HG02678 (cell line): Measurements from ENCODE around the gene FBXO21.
"Not testable (repeated sequence)": the region's sequence is repeated elsewhere in the genome, so short reads cannot be mapped to it uniquely, and the experiment has no call there.

ENCODE experiments used
- ATAC-seq: cut with Tn5 transposase; IDR thresholded peaks from one replicate; pipeline ENCODE4 v1.9.1; 2021; ENCODE audit warnings: mild to moderate bottlenecking, moderate library complexity; ENCODE audit not compliant: unreplicated experiment

FBXO21 gene, protein sequence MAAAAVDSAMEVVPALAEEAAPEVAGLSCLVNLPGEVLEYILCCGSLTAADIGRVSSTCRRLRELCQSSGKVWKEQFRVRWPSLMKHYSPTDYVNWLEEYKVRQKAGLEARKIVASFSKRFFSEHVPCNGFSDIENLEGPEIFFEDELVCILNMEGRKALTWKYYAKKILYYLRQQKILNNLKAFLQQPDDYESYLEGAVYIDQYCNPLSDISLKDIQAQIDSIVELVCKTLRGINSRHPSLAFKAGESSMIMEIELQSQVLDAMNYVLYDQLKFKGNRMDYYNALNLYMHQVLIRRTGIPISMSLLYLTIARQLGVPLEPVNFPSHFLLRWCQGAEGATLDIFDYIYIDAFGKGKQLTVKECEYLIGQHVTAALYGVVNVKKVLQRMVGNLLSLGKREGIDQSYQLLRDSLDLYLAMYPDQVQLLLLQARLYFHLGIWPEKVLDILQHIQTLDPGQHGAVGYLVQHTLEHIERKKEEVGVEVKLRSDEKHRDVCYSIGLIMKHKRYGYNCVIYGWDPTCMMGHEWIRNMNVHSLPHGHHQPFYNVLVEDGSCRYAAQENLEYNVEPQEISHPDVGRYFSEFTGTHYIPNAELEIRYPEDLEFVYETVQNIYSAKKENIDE

DNA sequence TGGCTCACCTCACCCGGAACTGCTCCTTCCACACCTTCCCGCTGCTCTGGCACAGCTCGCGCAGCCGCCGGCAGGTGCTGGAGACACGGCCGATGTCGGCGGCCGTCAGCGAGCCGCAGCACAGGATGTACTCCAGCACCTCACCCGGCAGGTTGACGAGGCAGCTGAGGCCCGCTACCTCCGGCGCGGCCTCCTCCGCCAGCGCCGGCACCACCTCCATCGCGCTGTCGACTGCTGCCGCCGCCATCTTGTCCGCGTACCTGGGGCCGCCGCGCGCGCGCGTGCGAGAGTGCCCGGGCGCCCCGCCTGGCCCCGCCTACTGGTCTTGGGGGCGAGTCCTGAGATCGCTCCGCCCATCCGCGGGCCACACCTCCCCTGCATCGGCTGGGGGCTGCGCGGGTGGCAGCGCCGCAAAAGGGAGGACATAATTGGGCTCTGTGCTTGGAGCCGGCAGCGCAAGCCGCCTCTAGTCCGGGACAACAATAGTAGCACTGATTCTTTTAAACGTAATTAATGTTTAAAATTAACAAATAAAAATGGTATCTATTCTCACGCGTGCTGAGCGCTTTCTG lies at the start of gene FBXO21:
TSS of gene FBXO21 (minus strand) at position 261 of the 572 bp plus-strand sequence. CDS start at position 247, 14 bp downstream.
- peak; percentile 93 for ATAC-seq

GRCh38 chr12:117236456-117237001 lies 46.3 kb upstream of the FBXO21 start:
- ATAC-seq = no peak

GRCh38 chr12:117235261-117235660 lies 45.0 kb upstream of the FBXO21 start:
- no peak for ATAC-seq

DNA sequence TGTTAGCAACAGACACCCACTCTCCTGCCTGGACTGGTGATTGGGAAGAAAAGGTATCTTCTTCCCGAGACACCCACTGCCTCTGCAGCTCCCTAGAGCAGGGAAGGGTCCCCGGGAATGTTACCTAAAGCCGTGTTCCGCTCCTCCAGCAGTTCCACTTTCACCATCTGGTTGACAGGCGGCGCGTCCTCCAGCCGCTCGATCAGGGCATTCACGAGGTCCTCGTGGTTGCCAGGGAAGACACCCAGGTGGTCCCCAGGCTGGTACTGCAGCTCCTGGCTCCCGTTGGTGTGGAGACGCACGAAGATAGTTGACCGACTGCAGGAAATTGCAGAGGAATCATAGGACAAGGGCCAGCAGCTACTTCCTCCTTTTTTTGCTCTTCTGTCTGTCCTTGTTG lies 44.2 kb upstream of the FBXO21 start:
- ATAC-seq = no peak

GRCh38 chr12:117231750-117232149 lies 41.5 kb upstream of the FBXO21 start:
- ATAC-seq = no peak

DNA sequence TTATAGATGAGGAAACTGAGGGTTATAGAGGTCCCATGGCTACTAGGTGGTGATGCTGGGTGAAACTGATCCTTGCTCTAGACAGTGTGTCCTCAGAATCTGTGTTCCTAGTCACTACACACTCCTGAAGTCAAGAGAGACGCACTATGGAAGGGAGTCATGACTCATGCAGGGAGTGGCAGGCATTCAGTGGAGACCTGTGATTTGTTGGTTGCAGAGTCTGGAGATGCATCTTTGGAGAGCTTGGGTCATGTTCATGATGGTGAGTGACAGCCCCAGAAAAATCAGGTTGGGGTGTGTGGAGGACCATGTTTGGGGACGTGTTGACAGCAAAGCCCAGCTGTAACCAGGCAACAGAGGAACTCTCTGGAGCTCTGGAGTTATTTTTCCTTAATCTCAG lies 38.0 kb upstream of the FBXO21 start:
- no peak for ATAC-seq

GRCh38 chr12:117227000-117227653 lies 36.9 kb upstream of the FBXO21 start:
- ATAC-seq = no peak

DNA sequence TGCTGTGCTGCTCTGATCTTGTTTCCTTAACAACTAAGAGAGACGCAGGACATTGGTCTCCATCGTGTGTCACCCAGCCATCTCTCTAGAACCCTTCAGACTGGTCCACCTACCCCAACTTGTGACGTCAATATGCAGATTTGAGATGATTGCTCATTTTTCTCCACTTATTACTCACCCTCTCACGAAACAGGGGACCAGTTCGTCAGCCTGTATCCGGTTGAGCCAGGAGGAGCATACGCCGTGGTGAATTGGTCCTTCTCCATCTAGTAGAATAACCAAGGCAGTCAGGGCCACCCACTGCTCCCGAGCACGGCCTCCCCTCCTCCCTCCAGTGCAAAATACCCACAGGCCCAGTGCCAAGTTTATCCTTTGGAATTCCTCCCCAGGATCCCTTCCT lies 36.2 kb upstream of the FBXO21 start:
- ATAC-seq = no peak

- no peak for ATAC-seq
These were observed 34.9 kb upstream of the FBXO21 start for GRCh38 chr12:117225179-117225578.

DNA sequence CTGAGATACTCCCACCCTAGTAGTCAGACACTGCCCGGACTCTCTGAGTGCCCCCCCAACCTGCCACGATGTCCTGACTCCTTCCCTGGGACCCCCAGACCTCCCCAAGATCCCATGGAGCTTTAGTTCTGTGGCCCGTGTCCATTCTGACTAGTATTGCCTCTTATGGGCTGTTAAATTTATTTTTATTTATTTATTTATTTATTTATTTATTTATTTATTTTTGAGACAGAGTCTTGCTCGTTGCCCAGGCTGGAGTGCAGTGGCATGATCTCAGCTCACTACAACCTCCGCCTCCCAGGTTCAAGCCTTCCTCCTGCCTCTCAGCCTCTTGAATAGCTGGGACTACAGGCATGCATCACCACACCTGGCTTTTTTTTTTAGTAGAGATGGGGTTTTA lies 30.7 kb upstream of the FBXO21 start:
- not testable (repeated sequence) for ATAC-seq

DNA sequence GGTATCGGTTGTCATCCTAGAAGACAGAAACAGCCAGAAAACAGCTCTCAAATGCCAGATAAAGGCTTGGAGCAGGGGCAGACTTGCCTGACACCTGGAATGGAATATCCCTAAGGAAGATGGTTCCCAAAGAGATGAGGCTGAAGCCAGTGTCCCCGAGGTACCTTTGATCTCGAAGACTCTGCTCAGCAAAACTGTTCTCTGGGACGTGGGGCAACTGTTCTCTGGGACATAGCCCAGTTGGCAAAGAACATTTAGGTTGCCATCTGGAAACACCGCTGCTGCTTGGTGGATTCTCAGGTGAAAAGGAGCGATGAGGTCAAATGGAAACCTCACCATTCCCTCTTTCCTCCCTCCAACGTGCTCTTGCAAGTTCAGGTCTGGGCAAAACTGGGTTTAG lies 27.9 kb upstream of the FBXO21 start:
- ATAC-seq = no peak

GRCh38 chr12:117216686-117217085 lies 26.4 kb upstream of the FBXO21 start:
- ATAC-seq = no peak

DNA sequence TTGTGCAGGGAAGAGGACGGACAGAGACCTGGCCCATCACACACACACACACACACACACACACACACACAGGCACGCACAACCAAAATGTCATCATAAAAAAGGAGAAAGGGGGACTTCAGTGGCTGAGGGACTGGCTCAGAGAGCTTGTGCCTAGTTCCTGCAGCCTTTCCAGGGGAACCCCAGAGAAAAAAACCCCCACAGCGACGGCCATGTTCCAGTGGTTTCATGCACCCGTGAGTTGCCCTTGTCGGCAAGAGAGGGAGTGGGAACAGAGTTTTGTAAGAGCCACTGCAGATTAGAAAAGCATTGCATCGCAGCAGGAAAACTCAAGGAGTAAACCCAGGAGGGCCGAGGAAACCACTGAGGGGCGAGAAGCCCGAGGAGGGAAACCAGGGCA lies 24.5 kb upstream of the FBXO21 start:
- no peak for ATAC-seq

- no peak for ATAC-seq
These were observed 23.1 kb upstream of the FBXO21 start for GRCh38 chr12:117213295-117213808.

DNA sequence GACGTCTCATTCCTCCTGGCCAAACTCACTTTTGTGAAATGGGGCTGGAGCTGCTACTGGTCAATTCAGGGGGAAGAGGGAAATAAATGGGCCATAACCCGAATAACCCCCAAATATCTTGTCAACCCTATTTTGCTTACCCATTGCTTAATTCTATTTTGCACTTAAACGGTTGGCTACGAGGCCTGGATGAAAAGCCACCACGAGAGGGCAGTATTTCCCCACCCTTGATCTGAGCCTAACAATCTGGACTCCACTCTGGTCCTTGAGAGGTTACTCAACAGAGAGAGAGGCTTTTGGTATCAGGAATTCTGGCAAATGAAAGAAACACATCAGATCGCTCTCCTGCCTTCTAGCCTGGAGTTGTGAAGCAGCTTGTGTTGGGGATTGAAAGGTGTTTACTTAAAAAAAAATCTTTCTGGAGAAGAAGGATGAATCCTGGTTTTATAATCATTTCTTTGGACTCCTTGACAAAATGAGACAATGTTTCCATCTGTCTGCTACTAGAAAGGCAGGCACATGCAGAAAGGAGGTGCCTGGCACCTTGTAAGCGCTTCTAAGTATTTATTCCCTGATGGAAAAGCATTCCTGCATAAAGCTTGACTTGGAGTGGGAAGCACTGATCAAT lies 22.4 kb upstream of the FBXO21 start:
- no peak for ATAC-seq

- no peak for ATAC-seq
These were observed 20.1 kb upstream of the FBXO21 start for GRCh38 chr12:117210266-117210918.

- ATAC-seq = no peak
These were observed 19.4 kb upstream of the FBXO21 start for GRCh38 chr12:117209626-117210025.

DNA sequence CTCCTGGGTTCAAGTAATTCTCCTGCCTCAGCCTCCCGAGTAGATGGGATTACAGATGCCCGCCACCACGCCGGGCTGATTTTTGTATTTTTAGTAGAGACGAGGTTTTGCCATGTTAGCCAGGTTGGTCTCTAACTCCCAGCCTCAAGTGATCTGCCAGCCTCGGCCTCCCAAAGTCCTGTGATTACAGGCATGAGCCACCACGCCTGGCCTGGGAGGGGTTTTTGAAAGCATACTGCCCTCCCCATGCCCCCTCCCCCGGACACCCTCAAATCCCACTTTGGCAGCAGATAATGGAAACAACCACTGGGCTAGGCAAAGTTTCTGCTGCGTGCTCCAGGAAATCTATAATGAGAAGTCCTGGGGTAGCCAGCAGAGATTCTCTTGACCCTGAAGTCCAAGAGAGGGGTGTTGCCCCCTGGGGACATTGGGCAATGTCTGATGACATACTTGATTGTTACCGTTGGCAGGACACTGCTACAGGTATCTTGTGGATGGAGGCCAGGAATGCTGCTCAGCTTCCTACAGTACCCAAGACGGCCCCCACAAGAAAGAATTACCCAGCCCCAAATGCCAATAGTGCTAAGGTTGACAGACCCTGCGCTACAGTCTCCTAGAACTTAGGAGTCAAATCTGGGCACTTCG lies 18.7 kb upstream of the FBXO21 start:
- no peak for ATAC-seq

GRCh38 chr12:117208206-117208605 lies 17.9 kb upstream of the FBXO21 start:
- ATAC-seq = no peak

DNA sequence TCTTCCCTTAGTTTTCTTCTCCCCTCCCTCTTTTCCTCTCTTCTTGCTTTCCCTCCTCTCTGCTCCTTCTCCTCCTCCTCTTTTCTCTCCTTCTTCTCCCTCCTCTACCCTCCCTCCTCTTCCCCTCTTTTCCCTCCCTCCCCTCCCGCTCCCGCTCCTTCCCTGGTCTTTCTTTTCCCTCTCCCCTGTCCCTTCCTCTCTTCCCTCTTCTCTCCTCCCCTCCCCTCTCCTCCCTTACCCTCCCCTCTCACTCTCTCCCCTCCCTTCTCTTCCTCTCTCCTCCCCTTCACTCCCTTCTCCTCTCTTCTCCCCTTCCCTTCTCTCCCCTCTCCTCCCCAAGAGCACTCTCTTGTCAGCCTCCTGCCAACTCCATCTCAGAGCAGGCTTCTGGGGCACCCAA lies 17.4 kb upstream of the FBXO21 start:
- no peak for ATAC-seq
